SU-DHL-6 (cell line): Measurements from ENCODE around the gene RAI14.

ENCODE experiments used
- H2AFZ ChIP-seq: fragments of 200-600 bp; sonication (generic); 2 replicates; pipeline ENCODE4 v1.6.1; 2014; ENCODE audit warnings: low read depth, mild to moderate bottlenecking, moderate library complexity, mixed read lengths, antibody characterized with exemption, low read length; ENCODE audit not compliant: severe bottlenecking
- H3F3A ChIP-seq: fragments of 200-600 bp; shearing (Covaris generic); 2 replicates; pipeline ENCODE4 v1.6.0; 2016; ENCODE audit warnings: antibody characterized with exemption, mild to moderate bottlenecking; ENCODE audit not compliant: insufficient read depth
- H3K27ac ChIP-seq: fragments of 200-600 bp; sonication (generic); 2 replicates; pipeline ENCODE4 v1.5.1; 2016; ENCODE audit warnings: low read depth, mild to moderate bottlenecking, low read length, moderate library complexity, mixed read lengths
- H3K27me3 ChIP-seq: fragments of 200-600 bp; sonication (generic), shearing (Covaris generic); 2 replicates; pipeline ENCODE4 v1.6.0; 2014; ENCODE audit warnings: mild to moderate bottlenecking, low read length
- H3K36me3 ChIP-seq: fragments of 200-600 bp; sonication (generic); 2 replicates; pipeline ENCODE4 v1.6.1; 2014; ENCODE audit warnings: mild to moderate bottlenecking, low read length, mixed read lengths
- H3K4me2 ChIP-seq: fragments of 300-600, 200-600 bp; shearing (Covaris generic), sonication (generic); 2 replicates; pipeline ENCODE4 v1.6.0; 2014; ENCODE audit warnings: low read length, low read depth, mild to moderate bottlenecking; ENCODE audit not compliant: poor library complexity, severe bottlenecking
- H3K4me3 ChIP-seq: fragments of 200-600 bp; sonication (generic); 2 replicates; pipeline ENCODE4 v1.5.1; 2014; ENCODE audit warnings: antibody characterized with exemption, low read length, mild to moderate bottlenecking, mixed read lengths; ENCODE audit not compliant: insufficient read depth, poor library complexity, severe bottlenecking
- H3K79me2 ChIP-seq: fragments of 200-600 bp; sonication (generic); 2 replicates; pipeline ENCODE4 v1.6.1; 2014; ENCODE audit warnings: mild to moderate bottlenecking, low read length, moderate library complexity; ENCODE audit not compliant: insufficient read depth
- H3K9ac ChIP-seq: fragments of 200-600 bp; sonication (generic); 2 replicates; pipeline ENCODE4 v1.7.0; 2014; ENCODE audit warnings: mild to moderate bottlenecking, low read length
- H3K9me2 ChIP-seq: fragments of 200-600 bp; sonication (generic); replicated peaks from 2 replicates; pipeline ENCODE4 v1.6.1; 2014; ENCODE audit warnings: low read length; ENCODE audit not compliant: insufficient read depth
- H3K9me3 ChIP-seq: fragments of 200-600 bp; sonication (generic); 2 replicates; pipeline ENCODE4 v1.6.1; 2014; ENCODE audit warnings: low read length, mixed read lengths; ENCODE audit not compliant: insufficient read depth
- H4K20me1 ChIP-seq: fragments of 200-600 bp; sonication (generic); 2 replicates; pipeline ENCODE4 v1.6.1; 2014; ENCODE audit warnings: low read depth, mild to moderate bottlenecking, antibody characterized with exemption, low read length, moderate library complexity, mixed read lengths
- EZH2phosphoT487 ChIP-seq: fragments of 200-600 bp; sonication (generic), shearing (Covaris generic); conservative IDR thresholded peaks from 2 replicates; pipeline ENCODE4 v1.6.1; 2018; ENCODE audit warnings: mild to moderate bottlenecking, antibody characterized with exemption, low read length, moderate library complexity, mixed read lengths
- TF ChIP-seq, protein P1 (sequence below): fragments of 200-600 bp; sonication (generic); IDR thresholded peaks from one replicate; pipeline ENCODE4 v1.5.1; 2017; ENCODE audit warnings: antibody characterized with exemption, mild to moderate bottlenecking, low read length, moderate library complexity; ENCODE audit not compliant: insufficient read depth, poor library complexity, severe bottlenecking

The RAI14 gene

DNA sequence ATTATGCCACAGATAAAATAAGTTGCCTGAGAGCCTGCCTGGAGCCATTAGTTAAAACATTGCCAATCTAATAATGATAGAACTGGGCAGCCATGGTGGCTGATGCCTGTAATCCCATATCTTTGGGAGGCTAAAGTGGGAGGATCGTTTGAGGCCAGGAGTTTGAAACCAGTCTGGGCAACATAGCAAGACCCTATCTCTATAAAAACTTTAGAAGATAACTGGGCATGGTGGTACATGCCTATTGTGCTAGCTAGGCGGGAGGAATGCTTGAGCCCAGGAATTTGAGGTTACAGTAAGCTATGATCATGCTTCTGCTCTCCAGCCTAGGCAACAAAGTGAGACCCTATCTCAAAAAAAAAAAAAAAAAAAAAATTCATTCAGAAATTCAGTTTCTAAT is 52.6 kb downstream of the RAI14 start:
- no peak overlapping the region for H3K27ac ChIP-seq
- no peak overlapping the region for H3K4me3 ChIP-seq
- no peak overlapping the region for H3K9ac ChIP-seq
- H3K79me2 ChIP-seq, result no peaks in the 10 kb centered on the region
- no peaks in the 10 kb centered on the region for H3K9me2 ChIP-seq
- no peak overlapping the region for H3K4me2 ChIP-seq
- no peaks in the 10 kb centered on the region for H3K9me3 ChIP-seq
- no peaks in the 10 kb centered on the region for H3K27me3 ChIP-seq
- TF ChIP-seq, protein P1, sequence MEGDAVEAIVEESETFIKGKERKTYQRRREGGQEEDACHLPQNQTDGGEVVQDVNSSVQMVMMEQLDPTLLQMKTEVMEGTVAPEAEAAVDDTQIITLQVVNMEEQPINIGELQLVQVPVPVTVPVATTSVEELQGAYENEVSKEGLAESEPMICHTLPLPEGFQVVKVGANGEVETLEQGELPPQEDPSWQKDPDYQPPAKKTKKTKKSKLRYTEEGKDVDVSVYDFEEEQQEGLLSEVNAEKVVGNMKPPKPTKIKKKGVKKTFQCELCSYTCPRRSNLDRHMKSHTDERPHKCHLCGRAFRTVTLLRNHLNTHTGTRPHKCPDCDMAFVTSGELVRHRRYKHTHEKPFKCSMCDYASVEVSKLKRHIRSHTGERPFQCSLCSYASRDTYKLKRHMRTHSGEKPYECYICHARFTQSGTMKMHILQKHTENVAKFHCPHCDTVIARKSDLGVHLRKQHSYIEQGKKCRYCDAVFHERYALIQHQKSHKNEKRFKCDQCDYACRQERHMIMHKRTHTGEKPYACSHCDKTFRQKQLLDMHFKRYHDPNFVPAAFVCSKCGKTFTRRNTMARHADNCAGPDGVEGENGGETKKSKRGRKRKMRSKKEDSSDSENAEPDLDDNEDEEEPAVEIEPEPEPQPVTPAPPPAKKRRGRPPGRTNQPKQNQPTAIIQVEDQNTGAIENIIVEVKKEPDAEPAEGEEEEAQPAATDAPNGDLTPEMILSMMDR, result no peak
- no peak for TF ChIP-seq EZH2phosphoT487
- H3F3A ChIP-seq, result no peaks in the 10 kb centered on the region
- H3K36me3 ChIP-seq, result no peaks in the 10 kb centered on the region
- H4K20me1 ChIP-seq, result no peaks in the 10 kb centered on the region
- H2AFZ ChIP-seq, result no peak overlapping the region

DNA sequence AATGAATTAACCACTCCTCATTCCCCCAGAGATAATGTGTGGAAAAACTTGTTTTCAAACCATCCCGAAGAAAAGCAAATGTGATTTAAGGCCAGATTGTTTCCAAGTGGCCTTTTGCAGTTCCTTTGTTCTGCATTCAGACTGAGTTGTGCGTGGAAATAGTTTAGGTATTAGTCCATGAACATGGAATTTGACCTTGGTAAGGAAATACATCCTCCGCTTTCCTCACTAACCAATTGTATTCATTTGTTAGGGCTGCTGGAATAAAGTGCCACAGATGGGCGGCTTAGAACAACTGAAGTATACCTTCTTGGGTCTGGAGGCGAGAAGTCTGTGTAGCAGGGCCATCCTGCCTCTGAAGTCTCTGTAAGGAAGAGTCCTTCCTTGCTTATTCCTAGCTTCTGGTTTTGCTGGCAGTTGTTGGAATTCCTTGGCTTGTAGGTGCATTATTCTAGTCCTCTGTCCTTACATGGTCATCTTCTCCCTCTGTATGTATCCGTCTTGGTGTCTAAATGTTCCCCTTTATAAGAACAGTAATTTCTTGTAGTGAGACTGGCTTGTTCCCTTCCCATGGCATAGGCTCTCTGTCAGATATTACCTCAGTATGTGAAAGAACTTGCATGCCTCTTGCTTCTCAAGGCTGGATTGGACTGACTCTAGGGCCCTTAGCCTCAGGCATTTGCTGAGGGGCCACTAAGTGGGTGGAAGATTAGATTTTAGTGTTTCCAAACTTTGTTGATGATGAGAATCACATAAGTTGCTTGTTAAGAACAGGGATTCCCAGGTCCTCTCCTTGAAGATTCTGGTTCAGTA is 53.9 kb downstream of the RAI14 start:
- no peak overlapping the region for H3K27ac ChIP-seq
- H3K9me2 ChIP-seq, result no peaks in the 10 kb centered on the region
- no peak overlapping the region for H3K4me2 ChIP-seq
- no peak overlapping the region for H3K9ac ChIP-seq
- H3K79me2 ChIP-seq, result no peaks in the 10 kb centered on the region
- H3K27me3 ChIP-seq, result no peaks in the 10 kb centered on the region
- TF ChIP-seq, protein P1, result no peak
- no peak for TF ChIP-seq EZH2phosphoT487
- H4K20me1 ChIP-seq, result no peaks in the 10 kb centered on the region
- H3K9me3 ChIP-seq, result no peaks in the 10 kb centered on the region
- H2AFZ ChIP-seq, result no peak overlapping the region
- H3K36me3 ChIP-seq, result no peaks in the 10 kb centered on the region
- no peak overlapping the region for H3K4me3 ChIP-seq
- no peaks in the 10 kb centered on the region for H3F3A ChIP-seq

DNA sequence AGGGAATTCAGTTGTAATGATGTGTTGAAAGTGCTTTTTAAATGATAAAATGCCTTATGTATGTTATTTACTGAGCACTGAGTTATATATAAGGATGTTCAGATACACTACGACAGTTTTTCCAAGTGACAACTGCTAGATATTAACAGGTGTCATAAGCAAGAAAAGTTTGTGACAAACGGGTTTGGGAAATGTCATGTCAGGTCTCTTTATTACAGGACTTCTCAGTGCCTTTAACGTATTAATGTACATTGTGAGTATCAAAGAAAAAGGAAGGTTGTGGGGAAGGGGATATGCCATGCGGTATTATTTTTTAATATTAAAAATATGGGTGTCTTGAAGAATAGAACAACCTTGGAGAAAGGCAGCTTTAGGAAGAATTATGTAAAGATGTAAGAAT is 56.4 kb downstream of the RAI14 start:
- H3K79me2 ChIP-seq, result no peaks in the 10 kb centered on the region
- no peak for TF ChIP-seq EZH2phosphoT487
- TF ChIP-seq, protein P1, result no peak
- H3K36me3 ChIP-seq, result no peaks in the 10 kb centered on the region

More for the DNA sequence above, 56.4 kb downstream of the RAI14 start:
- Histone ChIP-seq H3K4me3 (no peak overlapping the region), H3K4me2 (no peak overlapping the region), H3K9me2 (no peaks in the 10 kb centered on the region), H4K20me1 (no peaks in the 10 kb centered on the region), H3K27me3 (no peaks in the 10 kb centered on the region), H3K27ac (no peak overlapping the region), H3K9ac (no peak overlapping the region), H2AFZ (no peak overlapping the region), H3K9me3 (0 out of 2 replicates have a peak, but pooled peaks cover 2% of the 10 kb centered on the region), H3F3A (no peaks in the 10 kb centered on the region)
